Left lung (tissue), 10 donors: ENCODE results near the gene BTG4. TPM values are rescaled to one million over a fixed set of nuclear protein-coding genes. Genes with fewer than 3 reads are reported as not detected.
A peak's percentile ranks its signal among the peaks of the same experiment; 100 is the strongest.

Source experiments
- ATAC-seq: fragments of 200-7000 bp; cut with Tn5 transposase; one replicate; pipeline ENCODE4 v1.9.1; 2020; ENCODE audit warnings: moderate library complexity
- DNase-seq, 4 donors: peaks; one replicate each; pipeline ENCODE4 v3.0.0-alpha.2; 2013 to 2020
- H3K27ac ChIP-seq, 2 donors: fragments of 200-600 bp; sonication (generic) in 1 of 2; one replicate each; pipeline versions ENCODE4 v1.5.0 to v1.8.0; 2020 to 2021
- H3K27me3 ChIP-seq, 2 donors: fragments of 200-600 bp; sonication (generic) in 1 of 2; one replicate each; pipeline versions ENCODE4 v1.5.0 to v1.8.0; 2020 to 2021
- H3K36me3 ChIP-seq, 2 donors: fragments of 200-600 bp; sonication (generic) in 1 of 2; one replicate each; pipeline versions ENCODE4 v1.5.0 to v1.8.0; 2020 to 2021
- H3K4me1 ChIP-seq, 2 donors: fragments of 200-600 bp; one replicate each; pipeline ENCODE4 v1.8.0; 2021
- H3K4me3 ChIP-seq, 2 donors: fragments of 200-600 bp; sonication (generic) in 1 of 2; one replicate each; pipeline versions ENCODE4 v1.5.0 to v1.8.0; 2020 to 2021; ENCODE audit warnings: mild to moderate bottlenecking in 1 of 2
- H3K9me3 ChIP-seq, 2 donors: fragments of 200-600 bp; sonication (generic) in 1 of 2; one replicate each; pipeline versions ENCODE4 v1.5.0 to v1.8.0; 2020 to 2021
- intact Hi-C, 2 donors: fragments of 100-400 bp; cut with DNase I; formaldehyde crosslinking; loops; one replicate each; pipeline versions ENCODE4 v1.11.2 to v1.14.2; 2022
- polyA plus RNA-seq, 6 donors: library from polyadenylated mRNA; unstranded; fragments of 120-200 nt; gene quantifications; one replicate each; pipeline ENCODE4 v1.2.1, GENCODE V29; 2013; ENCODE audit not compliant: insufficient read length in 6 of 6
- total RNA-seq, 2 donors: library from RNA; stranded (reverse); fragmentation: NEBNext Ultra II Directional; extraction: Animal tissue kit (Norgen Biotek cat#: 25700); gene quantifications; one replicate each; pipeline ENCODE4 v1.2.1, GENCODE V29; 2021
- TF ChIP-seq, protein P1 (sequence below), 2 donors: fragments of 200-600 bp; sonication (generic) in 1 of 2; IDR thresholded peaks; one replicate each; pipeline versions ENCODE4 v1.5.0 to v1.8.0; 2021; ENCODE audit warnings: antibody characterized with exemption in 2 of 2
- donor health status: DM: no; HTN: yes; CAD: no.
- donor health status: DM: no; HTN: no; CAD: no.

BTG4 gene
- total and polyA plus RNA-seq, 8 donors = 0.20 to 0.43 TPM; not detected in 6

DNA sequence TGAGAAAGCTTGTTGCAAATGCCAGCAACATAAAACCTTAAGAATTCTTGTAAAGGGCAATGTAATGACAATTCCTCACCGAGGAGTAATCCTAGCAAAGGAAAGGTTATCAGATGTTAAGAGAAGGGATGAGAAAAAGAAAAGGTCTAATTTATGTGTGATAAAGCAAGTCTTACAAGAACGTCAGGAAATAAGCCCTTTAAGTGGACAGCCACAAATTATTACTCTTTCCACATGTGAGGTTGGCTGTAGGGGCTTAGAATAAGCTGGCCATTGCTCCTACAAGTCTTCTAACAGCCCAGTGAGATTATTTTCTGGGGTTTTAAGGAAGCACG lies 37.6 kb upstream of the BTG4 start:
- Histone ChIP-seq H3K4me3 (no peak overlapping the region), H3K27me3 (no peaks in the 10 kb centered on the region), H3K27ac (no peak overlapping the region), H3K36me3 (peaks cover 0 to 7% of the 10 kb centered on the region in 2 donors), H3K4me1 (no peaks in the 10 kb centered on the region), H3K9me3 (no peaks in the 10 kb centered on the region)
- no peak for ATAC-seq
- TF ChIP-seq, protein P1, sequence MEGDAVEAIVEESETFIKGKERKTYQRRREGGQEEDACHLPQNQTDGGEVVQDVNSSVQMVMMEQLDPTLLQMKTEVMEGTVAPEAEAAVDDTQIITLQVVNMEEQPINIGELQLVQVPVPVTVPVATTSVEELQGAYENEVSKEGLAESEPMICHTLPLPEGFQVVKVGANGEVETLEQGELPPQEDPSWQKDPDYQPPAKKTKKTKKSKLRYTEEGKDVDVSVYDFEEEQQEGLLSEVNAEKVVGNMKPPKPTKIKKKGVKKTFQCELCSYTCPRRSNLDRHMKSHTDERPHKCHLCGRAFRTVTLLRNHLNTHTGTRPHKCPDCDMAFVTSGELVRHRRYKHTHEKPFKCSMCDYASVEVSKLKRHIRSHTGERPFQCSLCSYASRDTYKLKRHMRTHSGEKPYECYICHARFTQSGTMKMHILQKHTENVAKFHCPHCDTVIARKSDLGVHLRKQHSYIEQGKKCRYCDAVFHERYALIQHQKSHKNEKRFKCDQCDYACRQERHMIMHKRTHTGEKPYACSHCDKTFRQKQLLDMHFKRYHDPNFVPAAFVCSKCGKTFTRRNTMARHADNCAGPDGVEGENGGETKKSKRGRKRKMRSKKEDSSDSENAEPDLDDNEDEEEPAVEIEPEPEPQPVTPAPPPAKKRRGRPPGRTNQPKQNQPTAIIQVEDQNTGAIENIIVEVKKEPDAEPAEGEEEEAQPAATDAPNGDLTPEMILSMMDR (IDR thresholded peaks at IDR 0.05) = no peak
- no peak for DNase-seq
- intact Hi-C loops = no loop called here

DNA sequence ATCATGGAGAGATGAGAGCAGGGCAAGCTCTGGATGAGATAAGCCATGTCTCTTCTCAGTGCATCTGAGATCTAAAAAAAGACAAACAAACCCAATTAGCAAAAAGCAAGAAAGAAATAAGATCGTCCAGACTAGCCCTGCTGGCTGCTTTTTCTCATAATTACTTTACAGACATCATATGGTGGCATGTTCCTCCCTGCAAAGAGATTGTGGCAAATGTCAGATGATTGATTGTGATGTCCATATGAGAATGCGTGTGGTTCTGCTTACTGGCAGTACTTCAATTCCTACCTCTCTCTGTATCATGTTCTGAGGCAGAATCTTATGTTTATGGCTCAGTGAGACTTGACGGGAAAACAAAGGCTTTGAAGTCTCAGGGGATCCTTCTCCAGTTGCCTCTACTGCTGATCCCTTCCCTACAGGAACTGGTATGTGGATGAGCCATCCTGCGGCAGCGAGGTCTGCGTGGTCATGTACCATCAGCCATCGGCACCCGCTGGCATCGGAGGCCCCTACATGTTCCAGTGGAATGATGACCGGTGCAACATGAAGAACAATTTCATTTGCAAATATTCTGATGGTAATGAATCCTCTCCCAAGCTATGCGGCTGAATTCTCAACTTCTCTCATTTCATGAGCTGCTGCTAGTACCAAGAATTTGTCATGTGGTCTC lies 37.1 kb upstream of the BTG4 start:
- H3K36me3 ChIP-seq = peaks cover 0 to 7% of the 10 kb centered on the region in 2 donors
- no peaks in the 10 kb centered on the region for H3K27me3 ChIP-seq
- TF ChIP-seq, protein P1 (IDR thresholded peaks at IDR 0.05) = no peak
- H3K4me1 ChIP-seq = no peaks in the 10 kb centered on the region
- no peak overlapping the region for H3K4me3 ChIP-seq
- H3K27ac ChIP-seq = no peak overlapping the region
- H3K9me3 ChIP-seq = no peaks in the 10 kb centered on the region
- intact Hi-C loops = no loop called here
- DNase-seq (no peak), ATAC-seq (no peak)

DNA sequence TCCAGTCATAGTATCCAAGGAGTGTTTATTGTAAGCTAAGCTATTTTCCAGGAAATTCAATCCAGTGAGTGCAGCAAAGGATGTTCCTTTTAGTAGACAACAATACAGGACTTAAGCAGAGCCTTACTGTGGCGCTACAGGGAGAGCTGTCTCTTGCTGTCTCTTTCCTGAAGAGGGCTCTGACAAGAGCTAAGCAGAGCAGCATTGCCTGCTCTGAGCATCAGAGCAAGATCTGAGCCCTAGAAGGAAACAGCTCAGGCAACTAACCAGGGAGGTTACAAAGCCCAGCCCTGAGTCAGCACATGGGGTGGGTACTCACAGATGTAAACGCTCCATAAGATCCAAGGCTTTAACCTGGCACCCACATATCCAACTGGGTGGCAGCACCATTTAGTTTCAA lies 36.3 kb upstream of the BTG4 start:
- no peak overlapping the region for H3K27ac ChIP-seq
- H3K36me3 ChIP-seq = peaks cover 0 to 7% of the 10 kb centered on the region in 2 donors
- intact Hi-C loops = no loop called here
- no peaks in the 10 kb centered on the region for H3K9me3 ChIP-seq
- no peak for DNase-seq
- H3K4me3 ChIP-seq = no peak overlapping the region
- ATAC-seq = no peak
- no peaks in the 10 kb centered on the region for H3K4me1 ChIP-seq
- no peaks in the 10 kb centered on the region for H3K27me3 ChIP-seq
- TF ChIP-seq, protein P1 (IDR thresholded peaks at IDR 0.05) = no peak

DNA sequence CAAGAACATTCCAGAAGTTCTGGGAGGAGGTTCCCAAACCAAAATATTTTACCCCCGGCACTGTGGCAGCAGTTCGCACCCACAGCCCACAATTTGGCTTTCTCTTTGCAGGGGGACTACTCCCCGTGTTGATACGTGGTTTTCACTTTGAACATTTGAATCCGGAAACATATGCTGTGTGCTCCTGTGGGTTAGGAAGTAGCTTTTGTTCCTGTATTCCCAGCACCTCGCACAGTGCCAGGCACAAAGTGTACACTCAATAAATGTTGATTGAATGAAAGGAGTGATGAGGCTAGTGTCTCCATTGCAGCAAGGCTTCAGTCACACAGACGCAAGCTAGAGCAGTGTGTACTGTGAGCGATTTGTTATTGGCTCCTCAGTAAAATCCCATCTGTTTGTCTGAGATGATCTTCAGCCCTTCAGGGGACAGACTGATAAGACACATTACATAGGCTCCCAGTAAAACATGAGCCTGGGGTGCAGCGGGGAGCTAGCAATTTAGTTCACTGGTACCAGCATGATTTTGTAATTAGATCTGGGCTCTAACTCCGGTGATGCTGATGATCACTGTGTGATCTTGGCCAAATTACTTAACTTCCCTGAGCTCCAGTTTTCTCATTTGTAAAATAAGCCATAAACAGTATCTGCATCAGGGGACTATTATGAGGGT lies 30.6 kb upstream of the BTG4 start:
- Histone ChIP-seq H3K4me3 (no peak overlapping the region), H3K27me3 (peaks cover 3 to 41% of the 10 kb centered on the region in 2 donors), H3K36me3 (peaks cover 0 to 7% of the 10 kb centered on the region in 2 donors), H3K4me1 (peaks cover 14 to 35% of the 10 kb centered on the region in 2 donors), H3K9me3 (no peaks in the 10 kb centered on the region), H3K27ac (no peak overlapping the region)
- intact Hi-C loops = no loop called here
- ATAC-seq (no peak), DNase-seq (no peak)
- TF ChIP-seq, protein P1 (IDR thresholded peaks at IDR 0.05) = no peak

DNA sequence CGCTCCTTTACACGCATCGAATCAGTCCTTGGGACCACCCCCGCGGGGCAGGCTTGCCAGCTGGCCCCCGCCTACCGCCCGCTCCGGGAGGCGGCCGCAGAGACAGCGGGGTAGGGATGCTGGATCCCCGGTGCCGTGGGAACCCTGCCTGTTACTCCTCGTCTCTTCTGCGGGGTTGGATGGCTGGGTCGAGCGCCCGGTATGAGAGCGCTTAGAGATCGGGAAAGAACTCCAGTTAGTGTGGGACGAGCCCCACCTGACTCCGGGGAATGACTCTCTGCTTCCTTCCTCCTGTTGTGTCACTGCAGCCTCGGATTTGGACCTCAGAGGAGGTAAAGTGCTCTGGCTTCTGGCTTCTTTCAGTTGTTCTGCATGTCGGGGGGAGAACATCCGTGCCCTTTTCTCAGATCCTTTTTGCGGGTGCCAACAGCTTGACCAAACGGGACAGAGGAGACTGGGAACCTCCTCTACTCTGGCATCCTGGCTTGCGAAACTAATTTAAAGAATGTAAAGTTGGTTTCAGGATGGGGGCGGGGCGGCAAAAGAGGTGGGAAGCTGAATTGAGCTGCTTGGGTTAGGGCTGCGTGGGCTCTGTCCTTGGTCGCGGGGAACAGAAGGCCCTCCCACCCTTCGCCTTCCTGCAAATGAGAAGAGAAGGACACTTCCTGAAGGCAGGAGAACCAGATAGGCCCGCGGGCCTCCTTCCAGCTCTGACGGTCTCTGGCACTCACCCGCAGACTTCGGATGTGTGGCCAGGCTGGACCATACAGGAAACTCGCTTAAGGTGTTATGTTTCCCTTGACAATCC lies 29.3 kb upstream of the BTG4 start:
- TF ChIP-seq, protein P1 (IDR thresholded peaks at IDR 0.05) = no peak
- ATAC-seq (peak; percentile 68), DNase-seq (peak in 3 of 4 donors; percentile 35 to 71 (median 64))
- peaks cover 7 to 41% of the 10 kb centered on the region in 2 donors for H3K27me3 ChIP-seq
- H3K4me3 ChIP-seq = peak overlapping the region; percentile 37 to 53
- intact Hi-C loops = no loop called here
- peaks cover 14 to 35% of the 10 kb centered on the region in 2 donors for H3K4me1 ChIP-seq
- H3K9me3 ChIP-seq = no peaks in the 10 kb centered on the region
- H3K27ac ChIP-seq = peak overlapping the region; percentile 46 to 73
- peaks cover 0 to 7% of the 10 kb centered on the region in 2 donors for H3K36me3 ChIP-seq
